CD14-positive monocyte (primary cell): ENCODE results near the gene IQGAP2. TPM values are rescaled to one million over a fixed set of nuclear protein-coding genes. Genes with fewer than 3 reads are reported as not detected.

Source experiments
- DNase-seq, 3 donors: peaks; one replicate each; pipeline ENCODE4 v3.0.0-alpha.2; 2011 to 2022
- H2AFZ ChIP-seq: 2 replicates; pipeline ENCODE4 v1.6.0; 2012; ENCODE audit warnings: mild to moderate bottlenecking, low read depth, low read length, inconsistent platforms; ENCODE audit not compliant: insufficient read depth, poor library complexity, severe bottlenecking
- H3K27ac ChIP-seq, 2 donors: 1 replicate in 1 of 2; 2 replicates in 1 of 2; pipeline ENCODE4 v1.5.1; 2012 to 2013; ENCODE audit warnings: low read length in 2 of 2, control low read depth in 1 of 2, inconsistent platforms in 1 of 2, low read depth in 1 of 2, mild to moderate bottlenecking in 1 of 2
- H3K27me3 ChIP-seq, 2 donors: one replicate each; pipeline versions ENCODE4 v1.6.0 to v1.6.1; 2011 to 2013; ENCODE audit warnings: low read length in 2 of 2; ENCODE audit not compliant: control insufficient read depth in 2 of 2, insufficient read depth in 2 of 2
- H3K36me3 ChIP-seq, 2 donors: replicated peaks in 1 of 2; 1 replicate in 1 of 2; 2 replicates in 1 of 2; pipeline versions ENCODE4 v1.5.1 to v1.6.1; 2012 to 2013; ENCODE audit warnings: low read length in 2 of 2, control low read depth in 1 of 2, inconsistent platforms in 1 of 2, mild to moderate bottlenecking in 1 of 2; ENCODE audit not compliant: insufficient read depth in 2 of 2, control insufficient read depth in 1 of 2
- H3K4me1 ChIP-seq, 2 donors: 1 replicate in 1 of 2; 2 replicates in 1 of 2; pipeline versions ENCODE4 v1.5.1 to v1.6.1; 2012 to 2013; ENCODE audit warnings: low read length in 2 of 2, control low read depth in 1 of 2, inconsistent platforms in 1 of 2, mild to moderate bottlenecking in 1 of 2, moderate library complexity in 1 of 2; ENCODE audit not compliant: insufficient read depth in 2 of 2, control insufficient read depth in 1 of 2
- H3K4me2 ChIP-seq: replicated peaks from 2 replicates; pipeline ENCODE3; 2012; ENCODE audit warnings: low read length, moderate library complexity, mild to moderate bottlenecking; ENCODE audit not compliant: poor library complexity, severe bottlenecking; ENCODE audit errors: extremely low read depth
- H3K4me3 ChIP-seq, 3 experiments: fragments of 200-600 bp in 1 of 3; sonication (generic) in 1 of 3; replicated peaks in 1 of 3; 1 replicate in 2 of 3; 2 replicates in 1 of 3; pipeline ENCODE4 v1.5.1; 2011 to 2013; ENCODE audit warnings: low read length in 3 of 3, mild to moderate bottlenecking in 3 of 3, control low read depth in 2 of 3, low read depth in 2 of 3, inconsistent platforms in 1 of 3, moderate library complexity in 1 of 3
- H3K79me2 ChIP-seq: 2 replicates; pipeline ENCODE4 v1.6.0; 2012; ENCODE audit warnings: mild to moderate bottlenecking, control low read depth, inconsistent platforms, low read length, moderate library complexity; ENCODE audit not compliant: insufficient read depth
- H3K9ac ChIP-seq: 2 replicates; pipeline ENCODE4 v1.6.0; 2017; ENCODE audit warnings: low read length, mild to moderate bottlenecking; ENCODE audit not compliant: insufficient read depth, poor library complexity, severe bottlenecking
- H3K9me3 ChIP-seq, 2 donors: replicated peaks in 1 of 2; 1 replicate in 1 of 2; 2 replicates in 1 of 2; pipeline versions ENCODE4 v1.5.1 to v1.6.1; 2012 to 2013; ENCODE audit warnings: low read length in 2 of 2, control low read depth in 1 of 2; ENCODE audit not compliant: control insufficient read depth in 1 of 2, insufficient read depth in 1 of 2
- H4K20me1 ChIP-seq: 2 replicates; pipeline ENCODE4 v1.6.0; 2012; ENCODE audit warnings: mild to moderate bottlenecking, low read length, control low read depth, moderate library complexity; ENCODE audit not compliant: insufficient read depth
- H3K27ac Mint-ChIP-seq, 7 donors: one replicate each; pipeline ENCODE4 v1.8.0; 2020; ENCODE audit warnings: mild to moderate bottlenecking in 7 of 7, mixed read lengths in 7 of 7, moderate library complexity in 6 of 7, inconsistent platforms in 2 of 7
- H3K27me3 Mint-ChIP-seq, 3 donors: one replicate each; pipeline ENCODE4 v1.8.0; 2021 to 2022; ENCODE audit warnings: low read depth in 3 of 3, mild to moderate bottlenecking in 3 of 3, mixed read lengths in 3 of 3, moderate library complexity in 3 of 3, inconsistent platforms in 1 of 3
- H3K36me3 Mint-ChIP-seq, 2 donors: one replicate each; pipeline ENCODE4 v1.8.0; 2020; ENCODE audit warnings: mixed read lengths in 2 of 2, inconsistent platforms in 1 of 2, mild to moderate bottlenecking in 1 of 2
- H3K4me1 Mint-ChIP-seq: one replicate; pipeline ENCODE4 v1.8.0; 2020; ENCODE audit warnings: mild to moderate bottlenecking, mixed read lengths
- H3K4me3 Mint-ChIP-seq, 2 donors: one replicate each; pipeline ENCODE4 v1.8.0; 2020; ENCODE audit warnings: mild to moderate bottlenecking in 2 of 2, mixed read lengths in 2 of 2, moderate library complexity in 1 of 2
- H3K9me3 Mint-ChIP-seq, 7 donors: one replicate each; pipeline ENCODE4 v1.8.0; 2020 to 2022; ENCODE audit warnings: mixed read lengths in 7 of 7, mild to moderate bottlenecking in 6 of 7, moderate library complexity in 6 of 7, inconsistent platforms in 2 of 7
- CTCF ChIP-seq: fragments of 200-600 bp; IDR thresholded peaks from one replicate; pipeline ENCODE4 v1.8.0; 2022; ENCODE audit warnings: antibody characterized with exemption, mild to moderate bottlenecking
- WGBS: methylation state at CpG from one replicate; pipeline ENCODE4 v1.1.5; 2013; ENCODE audit warnings: missing lambda C conversion rate; ENCODE audit not compliant: insufficient coverage; 5-methylcytosine and 5-hydroxymethylcytosine counted together
- intact Hi-C, 2 donors: fragments of 100-400 bp; cut with micrococcal nuclease; formaldehyde crosslinking; loops; one replicate each; pipeline versions ENCODE4 v1.15.0 to v1.15.1; 2023
- polyA plus RNA-seq, 3 donors: library from polyadenylated mRNA; depleted of rRNA in 1 of 3; unstranded in 2 of 3; stranded (reverse) in 1 of 3; fragments of 300-500 nt in 2 of 3; fragments of >200 nt in 1 of 3; fragmentation: Illumina TruSeq in 2 of 3; gene quantifications; 1 replicate in 2 of 3; 2 replicates in 1 of 3; pipeline ENCODE4 v1.2.3, GENCODE V29; 2012 to 2021

IQGAP2 gene
- polyA plus RNA-seq, 3 donors = 21.4 to 50.9 (median 35.4) TPM

DNA sequence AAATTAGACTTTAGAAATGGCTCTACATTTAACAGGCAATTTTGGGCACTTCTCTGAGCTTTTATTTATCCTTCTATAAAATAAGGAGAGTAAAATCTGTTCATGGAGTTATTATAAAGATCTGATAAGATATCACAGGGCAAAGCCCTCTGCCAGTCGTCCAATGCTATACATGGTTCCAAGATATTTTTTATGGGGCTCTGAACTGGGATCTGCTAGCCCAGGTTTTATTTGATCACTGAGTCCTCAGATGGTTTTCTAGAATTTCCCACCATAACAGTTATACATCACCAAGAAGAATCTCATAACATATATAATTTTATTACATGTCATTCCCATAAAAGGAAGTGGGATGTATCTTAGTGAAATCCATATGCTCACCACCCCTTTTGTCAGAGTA, 23.2 kb upstream of the IQGAP2 start:
- TF ChIP-seq CTCF = no peak
- Histone ChIP-seq H3K9ac (no peak overlapping the region), H3K4me2 (no peak overlapping the region), H2AFZ (no peak overlapping the region), H3K4me1 (peaks cover 9 to 10% of the 10 kb centered on the region in 2 donors), H3K79me2 (no peaks in the 10 kb centered on the region), H3K36me3 (no peaks in the 10 kb centered on the region), H3K27me3 (no peaks in the 10 kb centered on the region), H4K20me1 (no peaks in the 10 kb centered on the region), H3K4me3 (no peak overlapping the region), H3K9me3 (no peaks in the 10 kb centered on the region), H3K27ac (no peak overlapping the region)
- Mint-ChIP-seq H3K27ac (no peak overlapping the region), H3K4me3 (no peak overlapping the region), H3K36me3 (no peaks in the 10 kb centered on the region), H3K9me3 (peaks cover 0 to 3% (median 0%) of the 10 kb centered on the region in 7 donors), H3K4me1 (peaks cover 16% of the 10 kb centered on the region), H3K27me3 (peaks cover 0 to 5% (median 0%) of the 10 kb centered on the region in 3 donors)
- DNase-seq = no peak
- intact Hi-C loops = loop anchor here in 1 of 2 donors (10.0 kb wide), 1 partner anchor 75 kb away; no protein-coding TSS in a partner anchor
- WGBS = no CpG with 5 or more reads among the region's 1 CpG

GRCh38 chr5:76380346-76381066, 22.6 kb upstream of the IQGAP2 start:
- Mint-ChIP-seq H3K27me3 (peaks cover 0 to 2% (median 0%) of the 10 kb centered on the region in 3 donors), H3K4me3 (no peak overlapping the region), H3K4me1 (peaks cover 16% of the 10 kb centered on the region), H3K9me3 (peaks cover 0 to 3% (median 0%) of the 10 kb centered on the region in 7 donors), H3K36me3 (no peaks in the 10 kb centered on the region), H3K27ac (no peak overlapping the region)
- Histone ChIP-seq H3K27ac (no peak overlapping the region), H4K20me1 (no peaks in the 10 kb centered on the region), H3K9ac (no peak overlapping the region), H3K4me1 (peaks cover 9 to 11% of the 10 kb centered on the region in 2 donors), H3K36me3 (no peaks in the 10 kb centered on the region), H3K27me3 (no peaks in the 10 kb centered on the region), H3K4me3 (no peak overlapping the region), H3K79me2 (no peaks in the 10 kb centered on the region), H3K4me2 (no peak overlapping the region), H2AFZ (no peak overlapping the region), H3K9me3 (no peaks in the 10 kb centered on the region)
- intact Hi-C loops = no loop called here
- WGBS = 100% methylated on average over 1 of the region's 7 CpGs
- no peak for TF ChIP-seq CTCF
- no peak for DNase-seq
